Stomach (tissue), 9 donors: ENCODE results near the gene SPRED3. TPM values are rescaled to one million over a fixed set of nuclear protein-coding genes. Genes with fewer than 3 reads are reported as not detected.

Experiments used
- DNase-seq, 2 donors: peaks; one replicate each; pipeline versions ENCODE4 v3.0.0 to v3.0.0-alpha.2; 2013 to 2019
- H3K27ac ChIP-seq, 5 donors: fragments of 200-600 bp in 4 of 5; sonication (generic) in 4 of 5; one replicate each; pipeline ENCODE4 v1.5.1; 2013 to 2019; ENCODE audit warnings: mild to moderate bottlenecking in 1 of 5, moderate library complexity in 1 of 5
- H3K27me3 ChIP-seq, 3 donors: fragments of 200-600 bp; sonication (generic); one replicate each; pipeline ENCODE4 v1.5.1; 2017 to 2019; ENCODE audit warnings: mixed run types in 1 of 3
- H3K36me3 ChIP-seq, 4 donors: fragments of 200-600 bp; sonication (generic); 1 replicate in 3 of 4; 2 replicates in 1 of 4; pipeline ENCODE4 v1.5.1; 2016 to 2019
- H3K4me1 ChIP-seq, 4 donors: fragments of 200-600 bp; sonication (generic); one replicate each; pipeline ENCODE4 v1.5.1; 2016 to 2019
- H3K4me3 ChIP-seq, 4 donors: fragments of 200-600 bp; sonication (generic) in 3 of 4; one replicate each; pipeline ENCODE4 v1.5.1; 2016 to 2019; ENCODE audit warnings: mild to moderate bottlenecking in 1 of 4
- H3K9me3 ChIP-seq, 4 donors: fragments of 200-600 bp; sonication (generic); one replicate each; pipeline ENCODE4 v1.5.1; 2016 to 2019
- EP300 ChIP-seq: sonication (generic); formaldehyde crosslinking; IDR thresholded peaks from one replicate; pipeline ENCODE4 v1.6.1; 2017; ENCODE audit warnings: antibody characterized with exemption
- POLR2A ChIP-seq, 4 donors: fragments of 450-650 bp; IDR thresholded peaks; one replicate each; pipeline ENCODE4 v1.6.1; 2016; ENCODE audit warnings: antibody characterized with exemption in 4 of 4, control low read depth in 2 of 4, mild to moderate bottlenecking in 1 of 4, moderate library complexity in 1 of 4
- POLR2AphosphoS5 ChIP-seq, 3 donors: sonication (generic); formaldehyde crosslinking; IDR thresholded peaks; one replicate each; pipeline ENCODE4 v1.6.1; 2016; ENCODE audit warnings: antibody characterized with exemption in 3 of 3
- WGBS, 5 donors: extraction: QIAGEN DNeasy Blood & Tissue Kit in 3 of 5; methylation state at CpG; one replicate each; pipeline versions ENCODE4 v1.1.5 to v1.1.7; 2013 to 2018; 5-methylcytosine and 5-hydroxymethylcytosine counted together
- intact Hi-C: fragments of 100-400 bp; cut with DNase I; formaldehyde crosslinking; loops from one replicate; pipeline ENCODE4 v1.15.1; 2023; ENCODE audit warnings: low total_unique reads
- polyA plus RNA-seq, 3 donors: library from polyadenylated mRNA; stranded (reverse); fragments of 200-250 nt; gene quantifications; one replicate each; pipeline ENCODE4 v1.2.3, GENCODE V29; 2013
- total RNA-seq, 5 donors: library from RNA; depleted of rRNA; stranded (reverse); fragments of >200 nt; gene quantifications; one replicate each; pipeline versions ENCODE4 v1.1.0 to v1.2.3, GENCODE V29; 2014 to 2016
- TF ChIP-seq, protein P1 (sequence below), 7 experiments: fragments of 450-650 bp in 4 of 7; fragments of 200-600 bp in 3 of 7; sonication (generic) in 3 of 7; IDR thresholded peaks; one replicate each; pipeline ENCODE4 v1.5.1; 2016 to 2019; ENCODE audit warnings: antibody characterized with exemption in 7 of 7, control low read depth in 2 of 7, mild to moderate bottlenecking in 1 of 7
- donor health status: healthy with polysubstance abuse.
- donor health status: Bipolar disorder and iron deficiency.
- donor health status: healthy.

The SPRED3 gene
- total and polyA plus RNA-seq, 8 donors, result 0.12 to 3.6 (median 0.99) TPM; not detected in 4

DNA sequence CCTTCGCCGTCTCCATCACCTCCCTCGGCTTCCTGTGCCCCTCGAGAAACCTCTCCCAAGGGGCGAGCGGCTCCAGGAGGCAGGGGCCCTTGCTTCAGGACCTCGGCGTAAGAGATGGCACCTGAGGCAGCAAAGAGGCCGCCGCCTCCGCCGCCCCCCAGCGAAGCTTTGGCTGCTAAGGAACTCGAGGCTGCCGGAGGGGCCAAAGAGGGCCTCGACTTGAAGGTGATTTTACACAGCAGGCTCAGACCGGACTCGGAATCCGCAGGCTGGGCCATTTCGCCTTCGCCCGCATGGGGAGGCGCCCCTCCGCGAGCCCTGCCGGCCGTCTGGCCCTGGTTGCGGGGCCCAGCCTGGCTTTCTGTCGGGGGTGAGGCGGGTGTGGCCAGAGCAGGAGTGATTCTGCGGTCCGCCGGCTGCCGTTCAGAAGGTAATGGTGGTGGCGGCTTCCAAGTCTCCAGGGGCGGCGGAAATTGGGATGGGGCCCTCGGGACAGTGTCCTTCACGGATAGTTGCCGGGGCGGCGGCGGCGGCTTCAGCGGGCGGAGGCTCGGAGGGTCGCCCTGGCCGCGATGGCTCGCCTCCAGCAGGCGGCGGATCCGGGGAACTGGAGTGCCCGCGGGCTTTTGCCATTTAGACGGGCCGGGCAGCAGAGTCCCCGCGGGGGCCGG is 2.1 kb upstream of the SPRED3 start:
- intact Hi-C loops, result loop anchor here (10.0 kb wide), 1 partner anchor 228 kb away; the partner anchor contains the start of genes EIF3K and MAP4K1
- DNase-seq, result peak in 1 of 2 donors; percentile 43
- Histone ChIP-seq H3K4me3 (peak overlapping the region in 2 of 4 donors; percentile 54 to 57), H3K27me3 (peaks cover 5 to 87% (median 23%) of the 10 kb centered on the region in 3 donors), H3K4me1 (peaks cover 38 to 52% (median 43%) of the 10 kb centered on the region in 4 donors), H3K36me3 (peaks cover 25 to 47% (median 41%) of the 10 kb centered on the region in 4 donors), H3K27ac (no peak overlapping the region), H3K9me3 (no peaks in the 10 kb centered on the region)
- no peak for TF ChIP-seq EP300
- TF ChIP-seq, protein P1, sequence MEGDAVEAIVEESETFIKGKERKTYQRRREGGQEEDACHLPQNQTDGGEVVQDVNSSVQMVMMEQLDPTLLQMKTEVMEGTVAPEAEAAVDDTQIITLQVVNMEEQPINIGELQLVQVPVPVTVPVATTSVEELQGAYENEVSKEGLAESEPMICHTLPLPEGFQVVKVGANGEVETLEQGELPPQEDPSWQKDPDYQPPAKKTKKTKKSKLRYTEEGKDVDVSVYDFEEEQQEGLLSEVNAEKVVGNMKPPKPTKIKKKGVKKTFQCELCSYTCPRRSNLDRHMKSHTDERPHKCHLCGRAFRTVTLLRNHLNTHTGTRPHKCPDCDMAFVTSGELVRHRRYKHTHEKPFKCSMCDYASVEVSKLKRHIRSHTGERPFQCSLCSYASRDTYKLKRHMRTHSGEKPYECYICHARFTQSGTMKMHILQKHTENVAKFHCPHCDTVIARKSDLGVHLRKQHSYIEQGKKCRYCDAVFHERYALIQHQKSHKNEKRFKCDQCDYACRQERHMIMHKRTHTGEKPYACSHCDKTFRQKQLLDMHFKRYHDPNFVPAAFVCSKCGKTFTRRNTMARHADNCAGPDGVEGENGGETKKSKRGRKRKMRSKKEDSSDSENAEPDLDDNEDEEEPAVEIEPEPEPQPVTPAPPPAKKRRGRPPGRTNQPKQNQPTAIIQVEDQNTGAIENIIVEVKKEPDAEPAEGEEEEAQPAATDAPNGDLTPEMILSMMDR (IDR thresholded peaks at IDR 0.05), result no peak
- TF ChIP-seq POLR2AphosphoS5 (IDR thresholded peaks at IDR 0.05), result no peak
- no peak for TF ChIP-seq POLR2A (IDR thresholded peaks at IDR 0.05)
- WGBS, 5 donors, result 27 to 59% (median 38%) methylated on average over 25 to 61 of the region's 61 CpGs

DNA sequence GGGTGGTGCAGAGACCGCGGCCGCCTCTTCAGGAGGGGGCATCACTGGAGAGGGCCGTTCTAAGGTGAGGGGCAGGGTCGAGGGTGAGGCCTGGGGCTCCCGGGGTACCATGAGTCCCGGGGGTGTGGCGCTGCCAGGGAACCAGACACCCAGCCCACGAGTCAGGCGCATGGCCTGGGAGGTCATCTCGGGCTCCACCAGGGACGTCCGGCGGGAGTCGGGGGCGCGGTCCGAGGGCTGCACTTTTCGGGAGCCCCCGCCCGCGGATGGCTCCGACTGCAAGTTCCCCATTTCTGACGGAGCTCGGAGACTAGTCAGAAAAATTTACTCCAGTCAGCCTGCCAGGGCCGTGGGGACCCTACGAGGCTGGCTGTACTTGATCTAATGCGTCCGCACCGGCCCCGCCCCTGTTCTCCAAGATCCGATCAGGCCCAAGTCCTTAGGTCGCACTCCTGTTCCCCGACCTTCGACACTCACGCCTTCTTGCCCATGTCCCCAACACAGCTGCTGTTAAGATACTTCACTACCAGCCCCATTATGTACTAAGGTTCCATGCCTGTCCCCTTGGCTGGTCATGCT is 1.4 kb upstream of the SPRED3 start:
- Histone ChIP-seq H3K36me3 (peaks cover 19 to 41% (median 34%) of the 10 kb centered on the region in 4 donors), H3K9me3 (no peaks in the 10 kb centered on the region), H3K4me3 (peak overlapping the region; percentile 47 to 57 (median 54)), H3K27me3 (peaks cover 5 to 86% (median 23%) of the 10 kb centered on the region in 3 donors), H3K27ac (peak overlapping the region in 4 of 5 donors; percentile 53 to 80 (median 75)), H3K4me1 (peaks cover 38 to 52% (median 43%) of the 10 kb centered on the region in 4 donors)
- DNase-seq, result no peak
- intact Hi-C loops, result loop anchor here (10.0 kb wide), 1 partner anchor 228 kb away; the partner anchor contains the start of genes EIF3K and MAP4K1
- 4 to 14% (median 7%) methylated on average over 31 to 36 of the region's 36 CpGs for WGBS, 5 donors
- TF ChIP-seq EP300, result no peak
- TF ChIP-seq POLR2A (IDR thresholded peaks at IDR 0.05), result no peak
- no peak for TF ChIP-seq POLR2AphosphoS5 (IDR thresholded peaks at IDR 0.05)
- TF ChIP-seq, protein P1 (IDR thresholded peaks at IDR 0.05), result no peak

DNA sequence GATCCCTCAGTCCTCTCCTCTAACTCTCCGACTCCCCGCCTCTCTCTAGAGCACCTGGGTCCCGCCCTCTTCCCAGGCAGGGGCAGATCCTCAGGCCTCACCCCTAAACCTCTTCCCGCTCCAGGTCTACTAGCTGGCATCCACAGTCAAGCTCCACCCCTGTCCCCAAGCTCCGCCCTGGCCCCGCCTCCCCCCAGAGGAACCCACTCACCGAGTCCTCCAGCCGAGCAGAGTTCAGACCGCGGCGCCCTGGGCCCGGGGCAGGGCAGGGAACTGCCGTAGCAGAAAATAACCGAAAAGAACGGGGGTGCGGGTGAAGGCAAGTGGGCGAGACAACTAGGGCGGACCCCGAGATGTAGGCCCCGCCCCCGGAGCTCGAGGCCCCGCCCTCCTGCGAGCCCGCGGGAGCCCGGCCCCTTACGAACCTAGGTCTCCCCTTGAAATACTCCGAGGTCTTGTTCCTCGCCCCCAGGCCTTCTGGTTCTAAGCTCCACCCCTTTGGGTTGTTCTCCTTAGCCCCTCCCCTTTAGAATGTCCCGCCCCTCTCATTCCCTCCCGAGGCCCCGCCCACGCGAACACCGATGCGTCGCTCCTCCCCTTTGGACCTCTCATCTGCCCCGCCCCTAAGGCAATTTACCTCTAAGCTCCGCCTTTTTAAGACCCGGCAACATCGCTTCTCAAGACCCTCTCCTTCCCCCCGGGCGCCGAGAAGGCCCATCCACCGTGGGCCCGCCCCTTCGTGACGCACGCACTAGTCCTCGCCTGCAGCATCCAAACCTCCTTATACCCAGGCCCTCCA is 748 bp upstream of the SPRED3 start, which contains the start of gene GGN:
Gene GGN (minus strand): TSS at position 485 of the 799 bp plus-strand sequence. CDS start 773 bp downstream, outside the sequence.
- peaks cover 5 to 86% (median 23%) of the 10 kb centered on the region in 3 donors for H3K27me3 ChIP-seq
- peak; percentile 86 to 90 for DNase-seq
- H3K4me3 ChIP-seq, result peak within 1 kb of the TSS; percentile 47 to 57 (median 54)

More for the DNA sequence above, 748 bp upstream of the SPRED3 start, which contains the start of gene GGN:
- 0 to 3% (median 1%) methylated on average over 44 to 51 of the region's 51 CpGs for WGBS, 5 donors
- intact Hi-C loops, result loop anchor here (10.0 kb wide), 1 partner anchor 227 kb away; the partner anchor contains the start of genes EIF3K and MAP4K1
- H3K36me3 ChIP-seq, result peaks cover 12 to 34% (median 28%) of the 10 kb centered on the region in 4 donors
- TF ChIP-seq, protein P1 (IDR thresholded peaks at IDR 0.05), result no peak
- peak in 1 of 3 donors; percentile 13 for TF ChIP-seq POLR2AphosphoS5 (IDR thresholded peaks at IDR 0.05)
- H3K9me3 ChIP-seq, result no peaks in the 10 kb centered on the region
- H3K4me1 ChIP-seq, result peaks cover 38 to 52% (median 43%) of the 10 kb centered on the region in 4 donors
- peak within 1 kb of the TSS in 4 of 5 donors; percentile 53 to 80 (median 75) for H3K27ac ChIP-seq
